K562 (cell line): ENCODE data around the gene DIS3L2. TPM values are rescaled to one million over a fixed set of nuclear protein-coding genes. Genes with fewer than 3 reads are reported as not detected.

Experiments used
- ATAC-seq: fragments of 200-7000 bp; cut with Tn5 transposase; 3 replicates; pipeline ENCODE4 v1.9.1; 2020; ENCODE audit warnings: moderate library complexity
- BruUV-seq: library from RNA; stranded (reverse); fragments of 400-500 nt; replicated peaks from 2 replicates; lab custom pipeline; 2021; lab: Mats Ljungman, UMichigan
- CTCF ChIA-PET: fragments of 300-600 bp; formaldehyde crosslinking; extraction: SDS; loops from one replicate; lab custom pipeline; 2021; ENCODE audit warnings: low intra/inter-chr PET ratio; lab: Yijun Ruan, JAX
- POLR2A ChIA-PET: fragments of 300-600, 350-650 bp; sonication (Branson Sonifier 250); formaldehyde crosslinking; extraction: SDS; loops from one replicate; lab custom pipeline; 2021; ENCODE audit warnings: antibody characterized with exemption, inconsistent platforms; lab: Yijun Ruan, JAX
- DNase-seq, 4 experiments: peaks; one replicate each; pipeline versions ENCODE4 v3.0.0 to v3.0.0-alpha.2; 2011 to 2018; ENCODE audit warnings: low spot score in 3 of 4, mixed read lengths in 3 of 4; ENCODE audit errors: extremely low read depth in 1 of 4
- FAIRE-seq: peaks from 2 replicates; lab custom pipeline; 2011; peaks lifted over from hg19 to GRCh38; lab: Jason Lieb, UNC
- H2AFZ ChIP-seq: 2 replicates; pipeline ENCODE4 v1.6.0; 2011; ENCODE audit warnings: low read depth, low read length, control low read depth, inconsistent platforms
- H3K27ac ChIP-seq: fragments of 200-600 bp; 3 replicates; pipeline ENCODE4 v1.8.0; 2011; ENCODE audit warnings: low read depth, mild to moderate bottlenecking, control low read depth, inconsistent platforms, low read length, moderate library complexity, mixed read lengths; ENCODE audit errors: extremely low read depth
- H3K27me3 ChIP-seq, 2 experiments: fragments of 300-600 bp in 1 of 2; 2 replicates in 1 of 2; 3 replicates in 1 of 2; pipeline versions ENCODE4 v1.6.0 to v1.8.0; 2011; ENCODE audit warnings: inconsistent platforms in 2 of 2, low read length in 2 of 2, mild to moderate bottlenecking in 1 of 2, mixed read lengths in 1 of 2, moderate library complexity in 1 of 2; ENCODE audit not compliant: control insufficient read depth in 2 of 2, insufficient read depth in 2 of 2
- H3K36me3 ChIP-seq: fragments of 300-600 bp; 3 replicates; pipeline ENCODE4 v1.8.0; 2011; ENCODE audit warnings: mild to moderate bottlenecking, low read length, inconsistent platforms; ENCODE audit not compliant: control insufficient read depth, insufficient read depth
- H3K4me1 ChIP-seq, 2 experiments: fragments of 200-600 bp in 1 of 2; replicated peaks in 1 of 2; 2 replicates in 1 of 2; 3 replicates in 1 of 2; pipeline versions ENCODE4 v1.5.1 to v1.8.0; 2011; ENCODE audit warnings: inconsistent platforms in 2 of 2, low read length in 2 of 2, mild to moderate bottlenecking in 1 of 2, mixed read lengths in 1 of 2, moderate library complexity in 1 of 2; ENCODE audit not compliant: control insufficient read depth in 2 of 2, insufficient read depth in 2 of 2
- H3K4me2 ChIP-seq: 2 replicates; pipeline ENCODE4 v1.6.1; 2011; ENCODE audit warnings: low read length, control low read depth, inconsistent platforms, mixed read lengths; ENCODE audit not compliant: insufficient read depth
- H3K4me3 ChIP-seq: fragments of 200-600 bp; sonication (generic), shearing (Covaris generic); 2 replicates; pipeline ENCODE4 v1.5.1; 2016; ENCODE audit warnings: control low read depth, inconsistent platforms
- H3K79me2 ChIP-seq: fragments of 200-600 bp; 3 replicates; pipeline ENCODE4 v1.8.0; 2011; ENCODE audit warnings: low read length, inconsistent platforms; ENCODE audit not compliant: control insufficient read depth, insufficient read depth
- H3K9ac ChIP-seq, 2 experiments: 2 replicates each; pipeline versions ENCODE4 v1.6.0 to v1.6.1; 2011; ENCODE audit warnings: low read depth in 2 of 2, low read length in 2 of 2, control low read depth in 1 of 2, inconsistent platforms in 1 of 2, mild to moderate bottlenecking in 1 of 2, mixed read lengths in 1 of 2; ENCODE audit not compliant: insufficient read depth in 1 of 2
- H3K9me1 ChIP-seq: one replicate; pipeline ENCODE4 v1.6.0; 2011; ENCODE audit warnings: inconsistent platforms, mild to moderate bottlenecking, low read length, moderate library complexity; ENCODE audit not compliant: control insufficient read depth, insufficient read depth
- H3K9me3 ChIP-seq: replicated peaks from 2 replicates; pipeline ENCODE4 v1.5.1; 2011; ENCODE audit warnings: low read depth, low read length, inconsistent platforms; ENCODE audit not compliant: control insufficient read depth, insufficient read depth
- H4K20me1 ChIP-seq: replicated peaks from 2 replicates; pipeline ENCODE4 v1.6.1; 2011; ENCODE audit warnings: low read length, inconsistent platforms, mixed read lengths; ENCODE audit not compliant: control insufficient read depth, insufficient read depth
- DPF2 ChIP-seq: fragments of 450-650 bp; IDR thresholded peaks from 2 replicates; pipeline ENCODE4 v1.6.1; 2016
- HNRNPH1 ChIP-seq: fragments of 200-400 bp; formaldehyde crosslinking; optimal IDR thresholded peaks from 2 replicates; pipeline ENCODE3; 2017; ENCODE audit warnings: low read depth, mild to moderate bottlenecking, low read length, moderate library complexity
- MYC ChIP-seq, 2 experiments: fragments of 250-450 bp in 1 of 2; sonication (Bioruptor Pico) in 1 of 2; IDR thresholded peaks; 2 replicates each; pipeline versions ENCODE4 v1.5.1 to v1.6.1; 2012 to 2021; ENCODE audit warnings: low read depth in 2 of 2, borderline replicate concordance in 1 of 2, improper control_type of control experiment in 1 of 2, low read length in 1 of 2, mild to moderate bottlenecking in 1 of 2, moderate library complexity in 1 of 2
- NFE2 ChIP-seq: IDR thresholded peaks from 2 replicates; pipeline ENCODE4 v1.6.1; 2014; ENCODE audit warnings: antibody characterized with exemption, low read depth
- POLR2G ChIP-seq: fragments of 200-400 bp; formaldehyde crosslinking; IDR thresholded peaks from 2 replicates; pipeline ENCODE4 v1.6.1; 2017; ENCODE audit warnings: low read depth, mild to moderate bottlenecking, antibody characterized with exemption, low read length, moderate library complexity
- ZNF316 ChIP-seq: fragments of 450-650 bp; IDR thresholded peaks from 2 replicates; pipeline ENCODE4 v1.6.1; 2016
- ZNF431 ChIP-seq: sonication (generic); formaldehyde crosslinking; IDR thresholded peaks from 2 replicates; pipeline ENCODE4 v1.8.0; 2022; ENCODE audit warnings: mild to moderate bottlenecking, missing genetic modification reagents
- ZNF668 ChIP-seq: fragments of 250-450 bp; sonication (Bioruptor Pico); IDR thresholded peaks from 2 replicates; pipeline ENCODE4 v1.8.0; 2022; ENCODE audit warnings: mild to moderate bottlenecking, inconsistent platforms
- WGBS: fragments of 100-300 bp; shearing (Covaris generic); methylation state at CpG from one replicate; pipeline ENCODE4 v1.1.6; 2016; ENCODE audit warnings: low coverage, mixed read lengths; ENCODE audit not compliant: insufficient coverage; ENCODE audit errors: missing lambda C conversion rate; 5-methylcytosine and 5-hydroxymethylcytosine counted together
- in situ Hi-C: fragments of 300-500 bp; cut with MboI; formaldehyde crosslinking; loops from 4 replicates; pipeline ENCODE4 v1.15.0; 2018; ENCODE audit warnings: inconsistent platforms, mixed read lengths
- intact Hi-C: fragments of 100-400 bp; cut with micrococcal nuclease; formaldehyde crosslinking; loops from 2 replicates; pipeline ENCODE4 v1.14.2; 2022
- polyA plus RNA-seq, 8 experiments: library from polyadenylated mRNA; depleted of rRNA in 4 of 8; stranded (reverse) in 5 of 8; unstranded in 3 of 8; fragments of >200 nt; fragmentation: Nextera tagmentation in 2 of 8; fragmentation: Illumina TruSeq in 1 of 8; extraction: Ambion mirVana in 2 of 8; extraction: Trizol in 1 of 8; gene quantifications; 2 replicates each; pipeline versions ENCODE4 v1.2.1 to v1.2.3, GENCODE V29; 2011 to 2014; ENCODE audit warnings: inconsistent platforms in 1 of 8, missing spikeins in 1 of 8
- total RNA-seq, 7 experiments: library from RNA; depleted of rRNA in 6 of 7; stranded (reverse); fragments of >200 nt in 6 of 7; fragmentation: Illumina TruSeq in 2 of 7; extraction: Trizol in 2 of 7; gene quantifications; 2 replicates each; pipeline versions ENCODE4 v1.2.1 to v1.2.3, GENCODE V29; 2011 to 2021; ENCODE audit warnings: low replicate concordance in 1 of 7

DIS3L2 gene
- total and polyA plus RNA-seq, 9 of the 15 experiments (the other 6 are each of a cell fraction or from before 2014, with no cell fraction given): 1.5 to 19.2 (median 11.2) TPM

DNA sequence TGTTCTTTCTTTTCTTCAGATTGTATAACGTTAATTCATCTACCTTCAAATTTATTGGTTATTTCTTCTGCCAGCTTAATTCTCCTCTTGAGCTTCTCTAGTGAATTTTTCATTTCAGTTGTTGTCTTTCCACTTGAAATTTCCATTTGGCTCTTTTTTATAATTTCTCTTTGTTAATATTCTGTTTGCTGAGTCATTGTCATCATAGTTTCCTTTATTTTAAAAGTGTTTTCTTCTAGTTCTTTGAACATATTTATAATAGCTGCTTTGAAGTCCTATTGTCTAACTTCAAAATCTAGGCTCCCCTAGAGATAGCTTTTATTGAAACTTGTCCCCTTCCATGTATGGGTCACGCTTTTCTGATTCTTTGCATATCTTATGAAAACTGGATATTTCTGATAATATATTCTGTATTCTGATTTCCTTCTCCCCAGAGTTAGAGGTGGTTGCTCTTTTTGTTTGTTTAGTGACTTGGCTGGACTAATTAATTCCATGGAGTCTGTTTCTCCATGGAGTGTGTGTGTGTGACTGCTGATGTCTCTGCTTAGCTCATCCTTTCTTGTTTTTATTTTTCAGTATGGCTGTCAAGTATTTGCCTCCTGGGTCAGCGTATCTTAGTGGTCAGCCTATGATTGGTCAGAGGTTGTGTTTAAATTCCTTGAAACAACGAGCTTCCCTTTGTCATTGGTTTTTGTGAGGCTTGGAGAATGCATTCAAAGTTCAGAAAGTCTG is 47.6 kb downstream of the DIS3L2 start (continued):
- TF ChIP-seq MYC (IDR thresholded peaks at IDR 0.05; ENCODE audit: low read depth, low read length): no peak
- TF ChIP-seq MYC (CRISPR knock-in tag; IDR thresholded peaks at IDR 0.05; ENCODE audit: borderline replicate concordance, low read depth): no peak
- TF ChIP-seq ZNF316: peak; percentile 53
- TF ChIP-seq NFE2: peak; percentile 34; the same call in 1 of the 2 replicates
- TF ChIP-seq DPF2: no peak
- no peak for TF ChIP-seq POLR2G

DNA sequence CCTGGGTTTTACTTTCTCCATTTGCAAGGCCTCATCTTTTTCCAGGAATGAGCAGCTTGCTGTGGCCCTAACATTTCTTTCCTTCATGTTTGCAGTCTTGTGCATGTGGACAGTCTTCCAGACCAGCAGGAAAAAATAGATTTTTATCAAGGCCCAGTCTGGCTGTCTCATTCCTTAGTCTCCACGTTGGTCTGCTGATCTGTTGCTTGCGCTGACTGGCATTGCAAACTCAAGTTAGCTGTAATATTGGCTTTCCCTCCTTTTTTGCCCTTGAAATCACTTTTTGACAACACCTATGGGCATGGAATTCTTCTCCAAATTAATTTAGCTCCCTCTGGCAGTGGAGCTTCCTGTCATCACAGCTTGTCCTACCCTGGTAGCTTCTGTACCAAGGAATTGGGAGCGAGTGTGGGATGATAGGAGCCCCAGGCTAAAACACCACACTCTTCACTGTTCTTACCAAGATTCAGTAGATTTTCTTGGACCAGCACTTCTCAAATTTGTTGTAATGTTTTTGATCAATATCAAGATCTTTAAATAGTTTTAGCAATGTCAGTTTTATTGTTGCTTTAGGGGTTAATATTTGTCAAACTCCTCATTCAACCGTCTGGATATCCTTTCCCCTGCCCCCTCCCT is 48.2 kb downstream of the DIS3L2 start:
- Histone ChIP-seq H4K20me1 (no peaks in the 10 kb centered on the region), H3K4me3 (no peak overlapping the region), H3K27ac (no peak overlapping the region), H3K9me1 (no peaks in the 10 kb centered on the region), H3K9ac (no peak overlapping the region), H3K36me3 (no peaks in the 10 kb centered on the region), H3K9me3 (no peaks in the 10 kb centered on the region), H3K27me3 (no peaks in the 10 kb centered on the region), H3K79me2 (no peaks in the 10 kb centered on the region), H3K4me1 (peaks cover 0 to 6% of the 10 kb centered on the region in 2 experiments; a peak in 2 of 5 replicates), H3K4me2 (no peak overlapping the region), H2AFZ (no peak overlapping the region)
- ATAC-seq: peak; percentile 35; the same call in 1 of the 3 replicates
- 53% methylated on average over 4 of the region's 4 CpGs for WGBS
- intact Hi-C loops (no loop called here), in situ Hi-C loops (no loop called here)
- ChIA-PET CTCF (no interaction called here), POLR2A (interaction anchor here (1.7 kb wide), 1 partner anchor 23 kb away, joined by 4 read pairs; no protein-coding TSS in a partner anchor)
- BruUV-seq: no TSS peak
- DNase-seq: peak in 1 of 4 experiments; percentile 2
- no peak for FAIRE-seq
- no peak for TF ChIP-seq ZNF668 (CRISPR knock-in tag)
- TF ChIP-seq ZNF431 (CRISPR knock-in tag): no peak
- no peak for TF ChIP-seq HNRNPH1
